Right renal cortex interstitium (tissue), 3 donors: Measurements from ENCODE around the gene FCGR2B. TPM values are rescaled to one million over a fixed set of nuclear protein-coding genes. Genes with fewer than 3 reads are reported as not detected.
A peak's percentile ranks its signal among the peaks of the same experiment; 100 is the strongest.
"Not testable (repeated sequence)": the region's sequence is repeated elsewhere in the genome, so short reads cannot be mapped to it uniquely, and the experiment has no call there.

Experiments used
- DNase-seq, 3 donors: peaks; one replicate each; pipeline ENCODE4 v3.0.0-alpha.2; 2013; ENCODE audit warnings: low read depth in 3 of 3, low spot score in 2 of 3
- polyA plus RNA-seq, 3 donors: library from polyadenylated mRNA; unstranded; fragments of 120-200 nt; gene quantifications; one replicate each; pipeline ENCODE4 v1.2.1, GENCODE V29; 2013; ENCODE audit not compliant: insufficient read length in 3 of 3

FCGR2B gene
- 1 to 10 TPM in 1 of 3 donors, under 1 TPM in 2; 0.29 to 1.6 (median 0.98) TPM for polyA plus RNA-seq

DNA sequence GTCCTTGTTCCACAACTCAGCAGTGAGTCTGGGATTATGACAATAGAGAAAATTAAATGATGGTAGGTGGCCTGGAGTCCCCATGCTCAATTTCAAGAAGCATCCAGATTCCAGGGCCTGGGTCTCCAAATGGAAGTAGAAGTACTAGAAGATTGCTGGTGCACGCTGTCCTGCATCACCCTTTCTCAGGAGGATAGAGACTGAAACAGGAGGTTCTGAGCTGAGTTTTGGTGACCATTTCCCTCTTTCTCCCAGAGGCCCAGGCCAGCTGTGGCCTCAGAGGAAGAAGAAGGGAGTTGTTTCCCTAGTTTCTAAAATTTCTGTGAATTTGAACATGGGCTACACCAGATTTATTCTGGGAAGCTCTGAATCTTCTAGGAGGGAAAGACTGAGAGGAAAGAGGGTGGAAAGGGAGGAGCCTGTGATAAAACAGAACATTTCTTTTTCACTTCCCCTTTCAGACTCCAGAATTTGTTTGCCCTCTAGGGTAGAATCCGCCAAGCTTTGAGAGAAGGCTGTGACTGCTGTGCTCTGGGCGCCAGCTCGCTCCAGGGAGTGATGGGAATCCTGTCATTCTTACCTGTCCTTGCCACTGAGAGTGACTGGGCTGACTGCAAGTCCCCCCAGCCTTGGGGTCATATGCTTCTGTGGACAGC lies at the start of gene FCGR2B:
TSS of gene FCGR2B (plus strand) at position 460 of the 656 bp plus-strand sequence. CDS start at position 559, 99 bp downstream.
- not testable (repeated sequence) for DNase-seq

DNA sequence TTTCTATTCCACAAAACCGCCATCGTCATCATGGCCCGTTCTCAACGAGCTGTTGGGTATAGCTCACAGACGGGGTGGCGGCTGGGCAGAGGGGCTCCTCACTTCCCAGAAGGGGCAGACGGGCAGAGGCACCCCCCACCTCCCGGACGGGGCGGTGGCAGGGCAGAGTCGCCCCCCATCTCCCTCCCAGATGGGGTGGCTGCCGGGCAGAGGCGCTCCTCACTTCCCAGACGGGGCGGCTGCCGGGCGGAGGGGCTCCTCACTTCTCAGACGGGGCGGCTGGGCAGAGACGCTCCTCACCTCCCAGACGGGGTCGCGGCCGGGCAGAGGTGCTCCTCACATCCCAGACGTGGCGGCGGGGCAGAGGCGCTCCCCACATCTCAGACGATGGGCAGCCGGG lies 46.5 kb upstream of the FCGR2B start:
- not testable (repeated sequence) for DNase-seq

DNA sequence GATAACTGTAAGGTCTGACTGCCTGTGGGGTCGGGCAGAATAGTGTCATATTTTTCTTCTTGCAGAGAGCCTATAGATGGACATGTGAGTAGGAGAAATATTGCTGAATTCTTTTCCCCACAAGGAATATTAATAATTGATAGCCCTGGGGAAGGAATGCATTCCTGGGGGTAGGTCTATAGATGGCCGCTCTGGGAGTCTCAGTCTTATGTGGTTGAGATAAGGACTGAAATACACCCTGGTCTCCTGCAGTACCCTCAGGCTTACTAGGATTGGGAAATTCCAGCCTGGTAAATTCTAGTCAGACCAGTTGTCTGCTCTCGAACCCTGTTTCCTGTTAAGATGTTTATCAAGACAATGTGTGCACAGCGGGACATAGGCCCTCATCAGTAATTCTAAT lies 44.4 kb upstream of the FCGR2B start:
- not testable (repeated sequence) for DNase-seq

DNA sequence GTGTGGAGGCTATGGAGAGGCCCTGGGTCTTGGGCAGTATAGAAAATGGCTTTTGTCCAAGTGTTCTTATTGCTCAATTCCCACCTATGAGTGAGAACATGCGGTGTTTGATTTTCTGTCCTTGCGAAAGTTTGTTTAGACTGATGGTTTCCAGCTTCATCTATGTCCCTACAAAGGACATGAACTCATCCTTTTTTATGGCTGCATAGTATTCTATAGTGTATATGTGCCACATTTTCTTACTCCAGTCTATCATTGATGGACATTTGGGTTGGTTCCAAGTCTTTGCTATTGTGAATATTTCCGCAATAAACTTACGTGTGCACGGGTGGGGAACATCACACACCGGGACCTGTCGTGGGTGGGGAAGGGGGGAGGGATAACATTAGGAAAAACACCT lies 42.5 kb upstream of the FCGR2B start:
- not testable (repeated sequence) for DNase-seq

DNA sequence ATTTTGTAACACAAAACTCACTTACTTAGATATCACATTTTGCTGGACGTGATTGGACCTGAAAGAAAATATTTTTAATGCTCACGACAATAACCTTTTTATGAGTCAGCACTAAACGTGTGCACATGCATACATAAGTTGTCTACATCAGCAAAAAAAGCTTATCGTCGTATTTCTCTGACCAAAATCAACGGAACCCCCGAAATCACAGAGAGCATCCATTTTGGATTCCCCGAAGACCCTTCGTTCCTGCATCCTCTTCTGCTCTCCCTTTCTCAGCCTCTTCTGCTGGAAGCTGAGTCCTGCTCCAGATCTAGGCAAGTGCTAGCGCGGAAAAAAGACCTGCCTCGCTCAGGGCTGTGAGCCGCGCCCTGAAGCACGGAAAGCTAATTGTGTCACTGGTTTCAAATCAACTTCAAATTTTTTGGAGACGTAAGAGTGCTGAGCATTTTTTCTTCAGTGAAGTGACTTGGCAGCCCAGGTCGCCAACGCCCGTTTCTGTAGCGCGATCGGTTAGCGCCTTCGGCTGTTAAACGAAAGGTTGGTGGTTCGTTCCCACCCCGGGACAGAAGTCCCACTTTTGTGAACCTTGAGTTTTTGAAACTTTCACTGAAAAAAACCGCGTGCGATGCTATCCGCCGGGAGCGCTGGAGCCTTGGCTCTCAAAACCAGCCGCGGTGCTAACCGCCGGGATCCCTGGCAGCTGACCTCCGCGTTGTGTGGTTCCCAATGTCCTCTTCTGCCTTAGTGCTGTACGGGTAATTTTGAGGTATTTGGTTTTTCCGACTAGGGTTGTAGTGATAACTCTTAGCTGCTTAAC lies 41.6 kb upstream of the FCGR2B start:
- peak in 2 of 3 donors; percentile 37 to 48 for DNase-seq

DNA sequence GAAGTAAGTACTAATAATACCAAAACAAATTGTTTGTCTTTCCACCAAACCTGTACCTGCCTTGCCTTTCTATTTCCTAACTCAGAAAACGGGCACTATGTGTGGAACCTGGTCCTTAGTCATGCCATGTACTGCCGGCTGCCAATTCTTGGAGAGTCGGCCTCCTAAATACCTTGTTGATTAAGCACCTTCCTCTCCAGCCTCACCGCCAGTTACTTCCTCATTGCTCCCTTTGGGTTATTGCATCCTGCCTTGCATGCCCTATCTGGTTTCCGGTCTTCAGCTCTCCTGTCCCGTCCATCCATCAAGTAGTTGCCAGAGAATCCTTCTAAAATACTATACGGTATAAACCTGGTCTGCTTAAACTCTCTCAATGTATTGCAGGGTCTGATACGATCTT lies 40.9 kb upstream of the FCGR2B start:
- not testable (repeated sequence) for DNase-seq

DNA sequence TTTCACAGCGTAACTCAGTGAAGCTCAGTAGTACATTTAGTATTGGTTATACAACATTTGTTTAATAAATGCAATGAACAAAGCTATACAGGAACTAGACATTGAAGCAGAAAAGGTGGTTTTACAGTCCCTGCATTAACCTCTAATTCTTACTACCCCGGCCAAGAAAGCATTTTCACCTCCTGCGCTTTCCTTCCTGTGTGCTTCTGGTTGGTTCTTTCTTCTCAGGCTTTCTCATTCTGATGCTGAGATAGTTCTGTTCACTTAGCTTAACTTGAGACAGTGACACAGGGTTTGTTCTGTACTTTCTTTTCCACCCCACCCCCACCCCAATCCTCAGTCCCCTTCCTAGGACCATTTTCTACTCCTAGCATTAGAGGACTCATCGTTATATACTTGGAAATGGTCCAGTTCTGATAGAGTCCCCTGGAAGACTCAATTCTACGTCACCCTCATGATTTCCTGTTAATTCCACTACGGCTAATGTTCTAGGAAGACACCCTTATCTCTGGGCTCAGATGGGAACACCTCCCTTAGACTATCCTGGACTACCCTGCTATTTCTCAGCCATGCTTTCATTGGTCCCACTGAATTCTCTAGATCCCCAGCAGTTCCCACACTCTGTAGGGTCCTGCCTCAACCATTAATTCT lies 39.4 kb upstream of the FCGR2B start:
- DNase-seq: not testable (repeated sequence)

DNA sequence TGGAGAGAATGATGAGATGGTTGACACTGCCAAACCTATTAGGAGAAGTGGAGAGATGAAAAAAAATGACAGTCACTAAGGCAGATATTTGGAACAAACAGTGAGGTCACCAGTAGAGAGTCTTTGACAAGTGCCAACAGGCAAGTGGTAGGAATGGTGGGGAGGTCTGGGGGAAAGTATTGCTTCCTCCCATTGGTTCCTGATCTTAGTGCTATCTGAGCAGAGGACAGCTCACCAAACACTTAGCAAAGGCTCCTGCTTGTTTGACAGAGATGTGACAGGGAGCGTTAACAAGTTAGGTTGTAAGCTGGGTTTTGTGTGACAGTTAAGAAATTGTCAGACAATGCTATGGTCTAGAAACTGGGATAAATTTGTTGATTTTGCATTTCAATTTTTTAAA lies 38.3 kb upstream of the FCGR2B start:
- not testable (repeated sequence) for DNase-seq

DNA sequence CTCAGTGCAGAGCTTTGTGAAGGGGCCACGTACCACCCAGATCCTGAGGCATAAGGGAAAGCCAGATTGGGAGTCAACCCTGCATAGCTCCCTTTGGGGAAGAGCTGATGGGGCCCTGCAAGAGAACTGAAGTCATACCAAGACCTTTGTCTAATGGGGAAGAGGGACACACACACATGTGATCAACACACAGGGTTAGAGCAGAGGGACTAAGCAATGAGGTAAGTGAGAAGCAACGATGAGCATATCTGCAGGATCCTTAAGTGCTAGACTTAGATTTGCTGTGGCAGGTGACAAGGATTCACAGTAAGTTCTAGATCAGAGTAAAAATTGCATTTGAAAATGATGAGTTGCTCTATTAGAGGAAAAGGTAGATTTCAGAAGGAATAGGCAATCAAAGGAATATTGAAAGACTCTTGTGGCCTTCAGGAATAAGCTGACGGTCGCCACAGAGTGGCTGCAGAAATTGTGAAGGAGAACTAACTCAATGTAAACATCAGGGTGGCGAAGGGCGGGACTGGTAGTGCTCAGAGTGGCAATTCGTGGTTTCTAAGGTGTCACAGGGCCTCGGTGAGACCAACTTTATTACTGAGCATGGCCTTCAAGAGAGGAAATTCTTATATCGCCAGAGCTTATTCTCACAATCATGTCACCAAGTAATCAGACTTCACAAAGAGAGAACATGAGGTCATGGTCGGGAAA lies 36.3 kb upstream of the FCGR2B start:
- not testable (repeated sequence) for DNase-seq

DNA sequence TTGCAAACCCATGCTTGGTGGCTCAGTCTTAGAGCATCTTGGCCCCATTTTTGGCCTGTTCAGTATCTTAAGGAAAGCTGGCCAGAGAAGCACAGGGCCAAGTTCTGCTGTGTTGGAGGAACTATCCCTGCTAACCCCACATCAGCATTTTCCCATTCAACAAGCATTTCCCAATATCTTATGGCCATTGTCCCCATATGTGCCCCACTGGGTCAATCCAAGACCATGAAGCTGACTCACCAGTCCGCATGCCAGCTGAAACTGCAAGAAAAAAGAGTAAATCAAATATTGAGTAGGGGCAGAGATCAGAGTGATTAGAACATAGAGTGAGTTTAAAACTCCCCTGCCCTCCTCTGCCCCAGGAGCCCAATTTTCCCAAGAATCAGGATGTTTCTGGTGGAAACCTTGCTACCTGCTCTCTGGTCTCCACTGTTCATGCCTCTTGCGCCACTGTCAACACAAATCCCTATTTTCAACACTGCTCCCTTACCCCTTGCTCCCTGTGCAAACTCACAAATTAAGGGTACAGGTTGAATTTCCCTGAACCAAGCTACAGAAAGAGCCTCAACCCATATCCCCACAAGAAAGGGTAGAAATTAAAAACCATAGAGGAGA lies 32.7 kb upstream of the FCGR2B start:
- DNase-seq: not testable (repeated sequence)

DNA sequence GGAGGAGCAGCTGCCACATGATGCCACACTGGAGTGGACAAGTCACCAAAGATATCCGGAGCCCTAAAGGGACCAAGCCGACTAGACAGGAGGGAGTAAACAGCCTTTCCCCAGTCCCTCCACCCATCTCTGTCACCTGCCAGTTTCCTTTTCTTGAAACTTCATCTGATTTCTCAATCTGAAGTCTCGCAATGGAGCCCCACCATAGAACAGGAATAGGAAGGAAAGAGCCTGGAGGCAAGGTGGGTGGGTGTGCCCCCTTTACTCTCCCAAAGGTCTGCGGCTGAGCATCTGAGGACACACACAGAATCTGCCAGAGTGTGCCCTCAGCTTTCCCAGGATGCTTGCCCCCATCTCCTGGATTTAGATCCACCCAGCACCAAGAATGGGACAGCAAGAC lies 31.9 kb upstream of the FCGR2B start, which contains the start of gene FCGR3B:
TSS of gene FCGR3B (minus strand) at position 101 of the 400 bp plus-strand sequence. CDS start at position 19, 82 bp downstream.
- no peak for DNase-seq

DNA sequence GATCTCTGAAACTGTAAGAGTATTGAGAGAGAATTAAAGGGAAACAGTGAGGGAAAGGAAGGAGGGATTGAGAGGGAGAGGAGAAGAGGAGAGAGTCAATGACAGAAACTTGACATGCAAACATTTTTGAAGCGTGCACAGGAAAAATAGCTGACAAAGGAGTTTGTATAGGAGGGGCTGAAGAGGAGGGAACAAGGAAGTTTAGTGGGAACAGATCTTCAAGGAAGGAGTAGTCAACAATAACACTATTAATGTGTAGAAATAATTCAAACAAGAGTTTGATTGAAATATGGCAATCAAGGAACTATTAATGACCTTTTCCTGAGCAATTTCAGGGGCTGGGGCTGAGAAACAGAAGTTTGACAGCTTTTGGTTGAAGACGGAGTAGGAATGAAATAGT lies 27.9 kb upstream of the FCGR2B start:
- DNase-seq: not testable (repeated sequence)

DNA sequence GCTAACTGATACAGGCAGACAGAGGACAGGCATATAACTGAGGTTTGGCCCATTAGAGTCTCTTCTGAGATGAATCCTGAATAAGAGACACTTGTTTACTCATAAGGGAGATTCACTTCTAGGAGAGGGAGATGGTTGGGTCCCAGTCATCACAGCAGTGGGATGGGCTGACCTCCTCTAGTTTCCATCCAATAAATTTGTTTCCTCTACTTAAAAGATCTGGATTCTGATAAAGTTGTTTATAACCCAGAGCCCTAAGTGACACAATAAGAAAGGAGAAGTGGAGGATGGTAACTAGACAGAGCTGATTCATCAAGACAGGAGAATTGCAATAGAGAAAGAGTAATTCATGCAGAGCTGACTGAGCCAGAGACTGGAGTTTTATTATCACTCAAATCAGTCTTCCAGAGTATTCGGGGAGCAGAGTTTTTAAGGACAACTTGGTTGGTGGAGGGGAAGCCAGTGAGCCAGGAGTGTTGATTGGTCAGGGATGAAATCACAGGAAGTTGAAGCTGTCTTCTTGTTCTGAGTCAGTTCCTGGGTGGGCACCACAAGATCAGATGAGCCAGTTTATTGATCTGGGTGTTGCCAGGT lies 26.7 kb upstream of the FCGR2B start:
- not testable (repeated sequence) for DNase-seq

DNA sequence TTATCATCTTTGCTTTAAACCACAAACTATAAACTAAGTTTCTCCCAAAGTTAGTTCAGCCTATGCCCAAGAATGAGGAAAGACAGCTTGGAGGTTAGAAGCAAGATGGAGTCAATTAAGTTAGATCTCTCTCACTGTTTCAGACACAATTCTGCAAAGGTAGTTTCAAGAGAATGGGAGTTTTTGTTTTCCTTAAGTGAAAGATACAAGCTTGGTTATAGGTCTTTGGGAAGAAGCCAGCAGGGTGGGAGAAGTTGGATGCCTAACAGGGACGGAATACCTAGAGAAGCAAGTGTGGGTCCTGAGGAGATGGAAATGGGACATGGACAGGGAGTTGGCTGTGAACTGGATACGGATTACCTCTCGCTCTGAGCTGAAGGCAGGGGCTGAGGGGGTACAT lies 26.0 kb upstream of the FCGR2B start:
- DNase-seq: not testable (repeated sequence)

DNA sequence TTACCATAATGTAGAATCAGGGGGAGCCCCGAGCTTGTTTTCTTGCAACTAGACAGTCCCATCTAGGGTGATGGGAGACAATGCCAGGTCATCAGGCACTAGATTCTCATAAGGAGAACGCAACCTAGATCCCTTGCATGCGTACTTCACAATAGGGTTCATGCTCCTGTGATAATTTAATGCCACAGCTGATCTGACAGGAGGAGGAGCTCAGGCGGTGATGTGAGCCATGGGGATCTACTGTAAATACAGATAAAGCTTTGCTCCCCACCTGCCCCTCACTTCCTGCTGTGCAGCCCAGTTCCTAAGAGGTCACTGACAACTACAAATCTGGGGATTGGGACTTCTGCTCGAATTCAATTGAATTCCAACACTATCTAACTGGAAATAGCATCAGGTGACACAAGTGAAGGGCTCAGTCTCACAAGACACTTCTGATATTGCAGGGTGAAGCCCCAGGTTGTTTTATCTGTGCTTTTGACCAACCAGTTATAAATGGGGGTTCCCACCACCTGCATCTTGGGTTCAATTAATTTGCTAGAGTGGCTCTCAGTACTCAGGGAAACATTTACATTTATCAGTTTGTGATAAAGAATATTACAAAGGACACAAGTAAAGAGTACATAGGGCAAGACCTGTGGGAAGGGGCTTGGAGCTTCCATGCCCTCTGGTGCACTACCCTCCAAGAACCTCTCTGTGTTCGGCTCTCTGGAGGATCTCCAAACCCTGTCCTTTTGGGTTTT lies 24.5 kb upstream of the FCGR2B start:
- DNase-seq: not testable (repeated sequence)

DNA sequence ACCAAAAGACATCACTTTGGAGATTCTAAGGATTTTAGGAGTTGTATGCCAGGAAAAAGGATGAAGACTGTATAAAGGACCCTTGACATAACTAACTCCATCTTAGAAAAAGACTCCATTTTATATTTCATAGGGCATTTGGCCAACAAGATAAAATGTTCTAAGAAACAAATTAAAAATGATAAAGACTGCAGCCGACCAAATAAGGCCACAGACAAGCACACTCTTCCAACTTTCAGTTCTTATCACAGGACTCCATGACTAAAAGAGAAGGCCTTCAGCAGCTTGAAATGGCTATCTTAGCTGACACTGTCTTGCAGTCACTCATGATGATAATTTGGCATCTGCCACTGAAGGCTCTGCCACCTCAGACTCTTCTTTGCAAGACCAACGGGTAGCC lies 23.7 kb upstream of the FCGR2B start:
- DNase-seq: not testable (repeated sequence)

DNA sequence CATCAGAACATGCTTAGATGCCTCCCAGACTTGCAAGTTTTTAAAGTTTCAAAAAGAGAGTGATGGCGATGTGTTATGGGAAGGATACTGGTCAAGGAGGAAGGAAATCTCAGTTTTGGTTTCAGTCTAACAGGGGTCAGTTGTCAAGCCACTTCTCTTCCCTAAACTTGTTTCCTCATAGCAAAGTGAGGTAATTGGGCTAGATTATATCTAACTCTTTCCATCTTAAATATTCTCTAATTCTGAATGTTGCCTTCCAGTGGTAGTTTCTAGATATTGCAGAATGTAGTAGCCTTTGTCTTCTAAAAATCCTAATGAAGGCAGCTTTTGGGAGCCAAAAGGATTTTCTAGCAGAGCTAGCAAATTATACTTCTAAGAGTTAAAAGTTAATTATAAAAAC lies 20.2 kb upstream of the FCGR2B start:
- not testable (repeated sequence) for DNase-seq

DNA sequence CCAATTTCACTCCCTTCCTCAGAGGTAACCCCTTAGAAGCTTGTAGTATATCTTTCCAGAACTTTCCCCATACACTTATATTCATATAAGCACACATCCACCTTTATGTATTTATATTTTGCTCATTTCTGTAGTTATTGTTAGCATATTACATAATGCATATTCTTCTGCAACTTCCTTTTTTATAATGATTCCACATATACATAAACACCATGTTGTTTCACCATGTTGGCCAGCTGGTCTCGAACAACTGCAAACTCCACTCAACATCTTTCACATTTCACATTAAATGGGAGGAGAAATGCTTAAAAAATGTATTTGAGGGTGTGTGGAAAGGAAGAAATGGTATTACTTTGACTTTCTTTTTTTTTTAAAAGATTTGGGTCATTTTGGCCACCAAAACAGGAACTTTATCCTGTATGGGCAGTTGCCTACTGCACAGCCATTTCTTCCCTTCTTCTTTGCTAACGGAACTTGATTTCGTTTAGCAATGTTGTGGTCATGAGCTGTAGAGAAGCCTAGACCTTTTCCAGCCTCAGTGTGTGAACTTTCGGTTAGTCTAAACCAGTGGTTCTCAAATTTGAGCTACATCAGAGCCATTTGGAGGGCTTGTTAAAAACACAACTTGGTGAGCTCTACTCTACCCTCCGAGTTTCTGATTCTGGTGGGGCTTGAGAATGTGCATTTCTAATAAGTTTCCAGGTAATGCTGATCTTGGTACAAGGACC lies 19.3 kb upstream of the FCGR2B start:
- DNase-seq: not testable (repeated sequence)
